Osteoblast (primary cell): ENCODE results near the gene PLAAT5. TPM values are rescaled to one million over a fixed set of nuclear protein-coding genes. Genes with fewer than 3 reads are reported as not detected.

Experiments
- DNase-seq: peaks from one replicate; pipeline ENCODE4 v3.0.0; 2011; ENCODE audit warnings: low spot score, mixed read lengths; ENCODE audit not compliant: insufficient read length; ENCODE audit errors: missing footprints
- H2AFZ ChIP-seq: 2 replicates; pipeline ENCODE4 v1.6.0; 2011; ENCODE audit warnings: mild to moderate bottlenecking, low read length
- H3K27ac ChIP-seq: 2 replicates; pipeline ENCODE4 v1.5.1; 2011; ENCODE audit warnings: mild to moderate bottlenecking, low read depth, low read length, moderate library complexity
- H3K27me3 ChIP-seq: 2 replicates; pipeline ENCODE4 v1.6.0; 2012; ENCODE audit warnings: mild to moderate bottlenecking, control low read depth, inconsistent platforms, low read length, moderate library complexity; ENCODE audit not compliant: insufficient read depth
- H3K36me3 ChIP-seq: 2 replicates; pipeline ENCODE4 v1.5.1; 2011; ENCODE audit warnings: mild to moderate bottlenecking, low read length, control low read depth, moderate library complexity; ENCODE audit not compliant: insufficient read depth
- H3K4me1 ChIP-seq: 2 replicates; pipeline ENCODE4 v1.5.1; 2011; ENCODE audit warnings: mild to moderate bottlenecking, low read length, control low read depth, moderate library complexity; ENCODE audit not compliant: insufficient read depth
- H3K4me2 ChIP-seq: 2 replicates; pipeline ENCODE4 v1.6.0; 2011; ENCODE audit warnings: mild to moderate bottlenecking, low read length; ENCODE audit not compliant: insufficient read depth
- H3K4me3 ChIP-seq: fragments of 200-600 bp; sonication (generic); 3 replicates; pipeline ENCODE4 v1.5.1; 2012; ENCODE audit warnings: mild to moderate bottlenecking, low read length, inconsistent platforms; ENCODE audit not compliant: insufficient read depth
- H3K79me2 ChIP-seq: 2 replicates; pipeline ENCODE4 v1.6.0; 2012; ENCODE audit warnings: mild to moderate bottlenecking, low read length, control low read depth, inconsistent platforms; ENCODE audit not compliant: insufficient read depth
- H3K9me3 ChIP-seq: 2 replicates; pipeline ENCODE4 v1.5.1; 2011; ENCODE audit warnings: low read depth, low read length, control low read depth
- H4K20me1 ChIP-seq: 2 replicates; pipeline ENCODE4 v1.6.0; 2012; ENCODE audit warnings: mild to moderate bottlenecking, low read length, control low read depth; ENCODE audit not compliant: insufficient read depth
- total RNA-seq: library from RNA; depleted of rRNA; stranded (reverse); fragments of >200 nt; gene quantifications from 2 replicates; pipeline ENCODE4 v1.2.3, GENCODE V29; 2012
- TF ChIP-seq, protein P1 (sequence below): IDR thresholded peaks from 2 replicates; pipeline ENCODE4 v1.5.1; 2011; ENCODE audit warnings: mild to moderate bottlenecking, low read depth, low read length, moderate library complexity; ENCODE audit errors: extremely low read depth

The PLAAT5 gene
- total RNA-seq, 1 donor: not detected

DNA sequence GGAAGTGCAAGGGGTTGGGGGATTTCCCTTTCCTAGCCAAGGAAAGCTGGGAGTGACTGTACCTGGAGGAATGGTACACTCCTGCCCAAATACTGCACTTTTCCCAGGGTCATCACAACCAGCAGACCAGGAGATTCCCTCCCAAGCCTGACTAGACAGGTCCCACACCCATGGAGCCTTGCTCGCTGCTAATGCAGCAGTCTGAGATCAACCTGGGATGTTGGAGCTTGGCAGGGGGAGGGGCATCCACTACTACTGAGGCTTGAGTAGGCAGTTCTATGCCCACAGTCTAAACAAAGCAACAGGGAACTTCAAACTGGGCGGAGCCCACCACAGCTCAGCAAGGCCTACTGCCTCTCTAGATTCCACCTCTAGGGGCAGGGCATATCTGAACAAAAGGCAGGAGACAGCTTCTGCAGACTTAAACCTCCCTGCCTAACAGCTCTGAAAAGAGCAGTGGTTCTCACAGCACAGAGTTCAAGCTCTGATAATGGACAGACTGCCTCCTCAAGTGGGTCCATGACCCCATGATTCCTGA lies 62.9 kb downstream of the PLAAT5 start:
- Histone ChIP-seq H3K27me3 (no peaks in the 10 kb centered on the region), H3K4me2 (no peak overlapping the region), H3K4me1 (no peaks in the 10 kb centered on the region), H4K20me1 (no peaks in the 10 kb centered on the region), H3K27ac (no peak overlapping the region), H3K79me2 (no peaks in the 10 kb centered on the region), H3K9me3 (no peaks in the 10 kb centered on the region), H3K36me3 (no peaks in the 10 kb centered on the region), H2AFZ (no peak overlapping the region), H3K4me3 (no peak overlapping the region)
- DNase-seq: no peak
- TF ChIP-seq, protein P1, sequence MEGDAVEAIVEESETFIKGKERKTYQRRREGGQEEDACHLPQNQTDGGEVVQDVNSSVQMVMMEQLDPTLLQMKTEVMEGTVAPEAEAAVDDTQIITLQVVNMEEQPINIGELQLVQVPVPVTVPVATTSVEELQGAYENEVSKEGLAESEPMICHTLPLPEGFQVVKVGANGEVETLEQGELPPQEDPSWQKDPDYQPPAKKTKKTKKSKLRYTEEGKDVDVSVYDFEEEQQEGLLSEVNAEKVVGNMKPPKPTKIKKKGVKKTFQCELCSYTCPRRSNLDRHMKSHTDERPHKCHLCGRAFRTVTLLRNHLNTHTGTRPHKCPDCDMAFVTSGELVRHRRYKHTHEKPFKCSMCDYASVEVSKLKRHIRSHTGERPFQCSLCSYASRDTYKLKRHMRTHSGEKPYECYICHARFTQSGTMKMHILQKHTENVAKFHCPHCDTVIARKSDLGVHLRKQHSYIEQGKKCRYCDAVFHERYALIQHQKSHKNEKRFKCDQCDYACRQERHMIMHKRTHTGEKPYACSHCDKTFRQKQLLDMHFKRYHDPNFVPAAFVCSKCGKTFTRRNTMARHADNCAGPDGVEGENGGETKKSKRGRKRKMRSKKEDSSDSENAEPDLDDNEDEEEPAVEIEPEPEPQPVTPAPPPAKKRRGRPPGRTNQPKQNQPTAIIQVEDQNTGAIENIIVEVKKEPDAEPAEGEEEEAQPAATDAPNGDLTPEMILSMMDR: no peak

DNA sequence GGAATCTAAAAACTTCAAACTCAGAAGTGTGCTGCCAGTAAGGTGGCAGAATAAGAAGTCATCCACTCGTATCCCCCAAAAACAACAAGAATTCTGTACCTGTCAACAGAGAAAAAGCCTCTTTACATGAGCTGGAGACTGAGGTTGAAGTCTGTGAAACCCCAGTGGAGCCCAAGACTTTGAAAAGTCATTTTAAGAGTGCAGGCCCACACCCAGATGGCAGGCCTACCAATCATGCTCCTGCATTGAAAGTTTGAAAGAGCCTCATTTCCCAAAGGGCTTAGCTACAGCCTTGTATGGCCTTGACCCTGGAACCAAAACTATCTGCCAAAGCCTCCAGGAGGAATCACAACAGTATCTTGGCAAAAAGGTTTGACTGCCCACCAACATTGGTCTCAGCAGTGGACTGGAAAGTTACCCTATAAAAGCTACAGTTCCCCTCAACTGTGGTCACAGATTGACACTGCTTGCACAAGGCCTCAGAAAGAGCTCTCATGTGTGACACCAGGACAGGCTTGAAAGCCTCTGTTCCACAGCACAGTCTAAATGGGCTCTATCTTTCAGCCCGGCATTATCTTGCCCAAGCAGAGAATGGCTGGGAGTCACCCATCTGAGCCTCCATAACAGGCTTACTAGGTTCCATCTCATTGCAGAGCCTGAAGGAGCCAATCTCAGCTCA lies 73.7 kb downstream of the PLAAT5 start:
- TF ChIP-seq, protein P1: no peak
- Histone ChIP-seq H4K20me1 (no peaks in the 10 kb centered on the region), H3K27ac (no peak overlapping the region), H3K4me3 (no peak overlapping the region), H3K9me3 (no peaks in the 10 kb centered on the region), H3K4me2 (no peak overlapping the region), H3K79me2 (no peaks in the 10 kb centered on the region), H3K36me3 (no peaks in the 10 kb centered on the region), H2AFZ (no peak overlapping the region), H3K27me3 (no peaks in the 10 kb centered on the region), H3K4me1 (no peaks in the 10 kb centered on the region)
- no peak for DNase-seq

Other genes with a start within 250 kb of the PLAAT5 start
- not detected in 2 replicates for gene SLC22A25, start 247.6 kb downstream of the PLAAT5 start, total RNA-seq
- gene SLC22A9, start 121.4 kb downstream of the PLAAT5 start, total RNA-seq: not detected in 2 replicates
- gene LGALS12, start 14.9 kb upstream of the PLAAT5 start, total RNA-seq: under 0.01 TPM in 1 of 2 replicates, not detected in the other
- gene PLAAT4, start 45.6 kb upstream of the PLAAT5 start, total RNA-seq: 18.9 and 26.1 TPM in 2 replicates
- gene PLAAT2, start 72.2 kb upstream of the PLAAT5 start, total RNA-seq: not detected in 2 replicates
- gene PLAAT3, start 123.3 kb upstream of the PLAAT5 start, total RNA-seq: 25.6 and 34.4 TPM in 2 replicates
- 276 and 300 TPM in 2 replicates for gene ATL3, start 180.2 kb upstream of the PLAAT5 start, total RNA-seq
- 101 and 108 TPM in 2 replicates for gene RTN3, start 190.3 kb upstream of the PLAAT5 start, total RNA-seq